Keratinocyte (primary cell): Measurements from ENCODE around the gene SMIM11.

ENCODE experiments used
- EZH2 ChIP-seq: IDR thresholded peaks from one replicate; pipeline ENCODE4 v1.6.1; 2012; ENCODE audit warnings: inconsistent platforms, mild to moderate bottlenecking, low read length, moderate library complexity
- TF ChIP-seq, protein P1 (sequence below), 3 experiments: IDR thresholded peaks in 1 of 3; conservative IDR thresholded peaks in 1 of 3; optimal IDR thresholded peaks in 1 of 3; 2 replicates in 2 of 3; 3 replicates in 1 of 3; pipeline versions ENCODE3 to v1.5.1; 2011; ENCODE audit warnings: low read length in 3 of 3, mild to moderate bottlenecking in 3 of 3, moderate library complexity in 2 of 3, control low read depth in 1 of 3, inconsistent platforms in 1 of 3; ENCODE audit not compliant: insufficient read depth in 2 of 3; ENCODE audit errors: extremely low read depth in 1 of 3

GRCh38 chr21:34354836-34355235 lies 20.5 kb upstream of the SMIM11 start:
- TF ChIP-seq, protein P1, sequence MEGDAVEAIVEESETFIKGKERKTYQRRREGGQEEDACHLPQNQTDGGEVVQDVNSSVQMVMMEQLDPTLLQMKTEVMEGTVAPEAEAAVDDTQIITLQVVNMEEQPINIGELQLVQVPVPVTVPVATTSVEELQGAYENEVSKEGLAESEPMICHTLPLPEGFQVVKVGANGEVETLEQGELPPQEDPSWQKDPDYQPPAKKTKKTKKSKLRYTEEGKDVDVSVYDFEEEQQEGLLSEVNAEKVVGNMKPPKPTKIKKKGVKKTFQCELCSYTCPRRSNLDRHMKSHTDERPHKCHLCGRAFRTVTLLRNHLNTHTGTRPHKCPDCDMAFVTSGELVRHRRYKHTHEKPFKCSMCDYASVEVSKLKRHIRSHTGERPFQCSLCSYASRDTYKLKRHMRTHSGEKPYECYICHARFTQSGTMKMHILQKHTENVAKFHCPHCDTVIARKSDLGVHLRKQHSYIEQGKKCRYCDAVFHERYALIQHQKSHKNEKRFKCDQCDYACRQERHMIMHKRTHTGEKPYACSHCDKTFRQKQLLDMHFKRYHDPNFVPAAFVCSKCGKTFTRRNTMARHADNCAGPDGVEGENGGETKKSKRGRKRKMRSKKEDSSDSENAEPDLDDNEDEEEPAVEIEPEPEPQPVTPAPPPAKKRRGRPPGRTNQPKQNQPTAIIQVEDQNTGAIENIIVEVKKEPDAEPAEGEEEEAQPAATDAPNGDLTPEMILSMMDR (optimal IDR thresholded peaks at IDR 0.05 in 1 of 3, IDR thresholded peaks at IDR 0.05 in 1 of 3, conservative IDR thresholded peaks at IDR 0.05 in 1 of 3; ENCODE audit: extremely low read depth in 1 of 3, insufficient read depth in 2 of 3, low read length in 3 of 3): no peak
- TF ChIP-seq EZH2: no peak
